ENCODE data around the gene BBS9. TPM values are rescaled to one million over a fixed set of nuclear protein-coding genes. Genes with fewer than 3 reads are reported as not detected.

The BBS9 gene
- total and polyA plus RNA-seq, 2 of the 4 experiments (the other 2 are of a cell fraction), result 7.9 to 9.5 TPM

GRCh38 chr7:33537104-33537477 is 407.7 kb downstream of the BBS9 start:
- H2AK9ac ChIP-seq (replicated peaks; ENCODE audit: low read depth, low read length, poor library complexity), result no peak overlapping the region
- H2BK120ac ChIP-seq (ENCODE audit: low read depth, low read length), result no peak overlapping the region
- DNase-seq (no peak), ATAC-seq (ENCODE audit: low read depth) (no peak)
- H3K56ac ChIP-seq (ENCODE audit: extremely low read depth, insufficient read depth, low read length), result no peak overlapping the region
- no peaks in the 10 kb centered on the region for H3K27me3 ChIP-seq (ENCODE audit: control insufficient read depth, insufficient read depth, low read length)
- no peak overlapping the region for H3K14ac ChIP-seq (replicated peaks; ENCODE audit: low read depth, low read length)
- H3K4me3 ChIP-seq (ENCODE audit: insufficient read depth, low read depth, low read length), result no peak overlapping the region
- CTCF ChIA-PET, result no interaction called here
- POLR2A ChIA-PET (ENCODE audit: unreplicated experiment), result no interaction called here
- H4K91ac ChIP-seq (ENCODE audit: insufficient read depth, low read depth, low read length), result no peak overlapping the region
- H2AFZ ChIP-seq (replicated peaks; ENCODE audit: low read length, poor library complexity), result no peak overlapping the region
- H3K4me2 ChIP-seq (ENCODE audit: low read depth, low read length), result no peak overlapping the region
- no TSS peak for BruUV-seq (replicated peaks)
- no peak overlapping the region for H3K27ac ChIP-seq (ENCODE audit: insufficient read depth, low read length)
- H2BK20ac ChIP-seq (ENCODE audit: low read depth, low read length), result no peak overlapping the region
- TF ChIP-seq USF2 (IDR thresholded peaks at IDR 0.05; ENCODE audit: low read depth, low read length) (no peak), CHD1 (IDR thresholded peaks at IDR 0.05; ENCODE audit: low read depth, low read length) (no peak), NFE2L2 (IDR thresholded peaks at IDR 0.05; ENCODE audit: low read depth, low read length) (no peak), RAD21 (IDR thresholded peaks at IDR 0.05; ENCODE audit: low read length) (no peak), ELK1 (IDR thresholded peaks at IDR 0.05; ENCODE audit: borderline replicate concordance, low read depth, low read length) (no peak), MXI1 (IDR thresholded peaks at IDR 0.05; ENCODE audit: borderline replicate concordance, low read depth, low read length) (no peak), MAZ (IDR thresholded peaks at IDR 0.05; ENCODE audit: borderline replicate concordance, low read depth, low read length) (no peak), CTCF (conservative IDR thresholded peaks at IDR 0.05; ENCODE audit: low read depth, low read length) (no peak), POLR2A (IDR thresholded peaks at IDR 0.05; ENCODE audit: low read depth, low read length) (no peak), SMC3 (IDR thresholded peaks at IDR 0.05; ENCODE audit: low read depth, low read length) (no peak), FOS (IDR thresholded peaks at IDR 0.05; ENCODE audit: low read depth, low read length) (no peak), BHLHE40 (IDR thresholded peaks at IDR 0.05; ENCODE audit: low read depth, low read length) (no peak), CEBPB (IDR thresholded peaks at IDR 0.05; ENCODE audit: low read depth, low read length) (no peak), RFX5 (IDR thresholded peaks at IDR 0.05; ENCODE audit: low read depth, low read length) (no peak), MAFK (IDR thresholded peaks at IDR 0.05; ENCODE audit: low read depth, low read length) (no peak), RCOR1 (IDR thresholded peaks at IDR 0.05; ENCODE audit: insufficient replicate concordance, low read length) (no peak)
- dilution Hi-C loops (cut with HindIII; ENCODE audit: low sequenced_read_pairs, unreplicated experiment), result no loop called here
- H3K9me3 ChIP-seq (ENCODE audit: control insufficient read depth, insufficient read depth, low read length), result no peaks in the 10 kb centered on the region
- H3K23ac ChIP-seq (ENCODE audit: low read depth, low read length), result no peak overlapping the region
- WGBS, 2 experiments (ENCODE audit: extremely low coverage in 2 of 2, insufficient read length in 1 of 2), result 100% methylated on average over 1 of the region's 3 CpGs; no CpG with 5 or more reads in 1 of the 2 experiments
- H4K8ac ChIP-seq (ENCODE audit: low read depth in 2 of 2, low read length in 2 of 2), result no peak overlapping the region
- H2BK15ac ChIP-seq (ENCODE audit: low read depth, low read length), result no peak overlapping the region
- peaks cover 6% of the 10 kb centered on the region; the same call in 1 of the 2 replicates for H3K4me1 ChIP-seq (ENCODE audit: control insufficient read depth, insufficient read depth, low read length)
- no peak overlapping the region for H2BK5ac ChIP-seq (ENCODE audit: low read depth, low read length, poor library complexity, severe bottlenecking)
- intact Hi-C loops (cut with micrococcal nuclease), result no loop called here
- H4K5ac ChIP-seq (ENCODE audit: low read depth, low read length), result no peak overlapping the region
- H4K20me1 ChIP-seq (ENCODE audit: insufficient read depth, low read length), result no peaks in the 10 kb centered on the region
- no peak overlapping the region for H3K4ac ChIP-seq (ENCODE audit: low read depth, low read length)
- no peak overlapping the region for H3K9ac ChIP-seq (ENCODE audit: low read depth, low read length)
- H3K9me1 ChIP-seq (ENCODE audit: insufficient read depth, low read length), result peaks cover 4% of the 10 kb centered on the region; the same call in 1 of the 2 replicates
- no peaks in the 10 kb centered on the region for H3K79me1 ChIP-seq (ENCODE audit: low read depth in 1 of 2, low read length in 2 of 2)
- H3K36me3 ChIP-seq (ENCODE audit: control insufficient read depth, insufficient read depth, low read length), result no peaks in the 10 kb centered on the region
- H2AK5ac ChIP-seq (ENCODE audit: low read depth, low read length), result no peak overlapping the region
- no peak overlapping the region for H3K18ac ChIP-seq (ENCODE audit: low read depth, low read length)
- in situ Hi-C loops (cut with MboI; ENCODE audit: low sequenced_read_pairs), result no loop called here
